ENCODE measurements around the gene AUNIP.

The AUNIP gene

GRCh38 chr1:25799935-25800702 is 59.1 kb downstream of the AUNIP start, which contains the start of gene SELENON:
SELENON (plus strand) TSS chr1:25800193; CDS start chr1:25800231, 38 bp downstream.
- H3K27ac ChIP-seq = peak within 1 kb of the TSS; percentile 79; the same call in 1 of the 2 replicates
- no peak for TF ChIP-seq CTCF (conservative IDR thresholded peaks at IDR 0.05)

GRCh38 chr1:25799352-25799934 is 59.8 kb downstream of the AUNIP start:
- no peak for TF ChIP-seq CTCF (conservative IDR thresholded peaks at IDR 0.05)
- peak overlapping the region; percentile 79; the same call in 1 of the 2 replicates for H3K27ac ChIP-seq

- no peak for TF ChIP-seq CTCF (conservative IDR thresholded peaks at IDR 0.05)
- H3K27ac ChIP-seq = peak overlapping the region; percentile 79; the same call in 1 of the 2 replicates
These were observed 60.4 kb downstream of the AUNIP start for GRCh38 chr1:25798666-25799351.

GRCh38 chr1:25797939-25798338 is 61.3 kb downstream of the AUNIP start:
- TF ChIP-seq CTCF (conservative IDR thresholded peaks at IDR 0.05) = peak; percentile 47
- H3K27ac ChIP-seq = peak overlapping the region; percentile 87

GRCh38 chr1:25796811-25797458 is 62.3 kb downstream of the AUNIP start:
- H3K27ac ChIP-seq = peak overlapping the region; percentile 87
- TF ChIP-seq CTCF (conservative IDR thresholded peaks at IDR 0.05) = peak; percentile 90

- no peak for TF ChIP-seq CTCF (conservative IDR thresholded peaks at IDR 0.05)
- H3K27ac ChIP-seq = peak overlapping the region; percentile 87
These were observed 63.1 kb downstream of the AUNIP start for GRCh38 chr1:25795946-25796810.
